ENCODE measurements around the gene MYMX. TPM values are rescaled to one million over a fixed set of nuclear protein-coding genes. Genes with fewer than 3 reads are reported as not detected.

MYMX gene
- polyA plus RNA-seq (2011; rRNA removed) (not detected in 2 replicates), polyA plus RNA-seq (2017; fragmentation: RNase III; extraction: RNeasy Plus Mini Kit Qiagen cat#74134 plus additional on column Dnase treatment) (not detected in 3 replicates), polyA minus RNA-seq (2011; rRNA and poly(A)+ RNA removed) (not detected in 2 replicates)
- polyA plus RNA-seq (2012; cell fraction: cytosol; rRNA removed) = 0.11 and 0.12 TPM in 2 replicates
- 0.24 TPM in 1 of 2 replicates, not detected in the other for polyA plus RNA-seq (2012; cell fraction: nucleus; rRNA removed)

DNA sequence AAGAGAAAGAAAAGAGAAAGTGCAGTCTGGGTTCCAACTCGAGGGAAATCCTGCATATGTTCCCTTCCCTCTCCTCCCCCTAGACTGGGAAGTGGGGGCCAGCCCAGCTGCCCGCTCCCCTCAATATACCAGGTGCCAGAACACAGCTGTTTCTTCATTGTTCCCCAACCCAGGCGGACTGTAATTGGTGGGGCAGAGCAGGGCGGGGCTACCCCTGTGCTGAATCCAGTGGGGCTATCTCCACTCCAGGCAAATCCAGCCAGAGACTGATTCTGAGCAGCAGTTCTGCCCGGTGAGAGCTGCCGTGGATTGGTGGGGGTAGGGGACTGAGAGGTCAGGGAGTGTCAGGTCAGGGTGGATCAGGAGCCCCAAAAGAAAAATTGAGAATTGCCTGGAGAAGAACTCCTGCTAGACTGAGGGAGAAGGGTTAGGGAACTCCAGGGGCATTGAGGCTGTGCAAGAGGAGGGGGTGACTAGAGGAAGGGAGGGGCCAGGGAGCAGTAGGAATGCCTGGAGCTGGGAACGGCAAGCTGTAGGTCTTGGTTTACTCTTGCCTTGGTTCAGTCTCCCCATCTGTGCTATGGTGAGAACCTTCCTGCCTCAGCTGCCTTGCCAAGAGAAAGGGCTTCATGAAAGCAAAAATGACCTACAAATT lies at the start of gene MYMX:
Gene MYMX (plus strand): TSS at position 250 of the 655 bp plus-strand sequence. CDS start 546 bp downstream, outside the sequence.
- ChIA-PET POLR2A (no interaction called here), CTCF (interaction anchor here (0.7 to 2.3 kb wide), 7 partner anchors 18 to 169 kb away, joined by 3 to 7 read pairs (median 3); partner anchors contain the start of gene SLC35B2)
- ATAC-seq (no peak), DNase-seq (ENCODE audit: low read depth in 1 of 2, low spot score in 1 of 2) (no peak), FAIRE-seq (no peak)
- TF ChIP-seq BHLHE40 (IDR thresholded peaks at IDR 0.05; ENCODE audit: low read depth, low read length) = no peak
- TF ChIP-seq, protein P1, sequence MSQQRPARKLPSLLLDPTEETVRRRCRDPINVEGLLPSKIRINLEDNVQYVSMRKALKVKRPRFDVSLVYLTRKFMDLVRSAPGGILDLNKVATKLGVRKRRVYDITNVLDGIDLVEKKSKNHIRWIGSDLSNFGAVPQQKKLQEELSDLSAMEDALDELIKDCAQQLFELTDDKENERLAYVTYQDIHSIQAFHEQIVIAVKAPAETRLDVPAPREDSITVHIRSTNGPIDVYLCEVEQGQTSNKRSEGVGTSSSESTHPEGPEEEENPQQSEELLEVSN (IDR thresholded peaks at IDR 0.05; ENCODE audit: borderline replicate concordance, low read depth) = no peak
- no peak for TF ChIP-seq MYC (IDR thresholded peaks at IDR 0.05; ENCODE audit: borderline replicate concordance, low read length)
- no peak for TF ChIP-seq HOXA7 (CRISPR knock-in tag; IDR thresholded peaks at IDR 0.05)
- TF ChIP-seq HDAC2 (IDR thresholded peaks at IDR 0.05) = no peak
- TF ChIP-seq RNF2 (IDR thresholded peaks at IDR 0.05; ENCODE audit: borderline replicate concordance, low read depth) = no peak
- TF ChIP-seq JUN (IDR thresholded peaks at IDR 0.05) = no peak
- TF ChIP-seq RCOR1 (IDR thresholded peaks at IDR 0.05; ENCODE audit: low read depth, low read length) = no peak
- TF ChIP-seq PHF8 (IDR thresholded peaks at IDR 0.05; ENCODE audit: borderline replicate concordance, low read depth) = no peak
- no peak for TF ChIP-seq EHF (CRISPR knock-in tag; IDR thresholded peaks at IDR 0.05)
- no peak for TF ChIP-seq MAFK (IDR thresholded peaks at IDR 0.05; ENCODE audit: partially characterized antibody)
- TF ChIP-seq, protein P2, sequence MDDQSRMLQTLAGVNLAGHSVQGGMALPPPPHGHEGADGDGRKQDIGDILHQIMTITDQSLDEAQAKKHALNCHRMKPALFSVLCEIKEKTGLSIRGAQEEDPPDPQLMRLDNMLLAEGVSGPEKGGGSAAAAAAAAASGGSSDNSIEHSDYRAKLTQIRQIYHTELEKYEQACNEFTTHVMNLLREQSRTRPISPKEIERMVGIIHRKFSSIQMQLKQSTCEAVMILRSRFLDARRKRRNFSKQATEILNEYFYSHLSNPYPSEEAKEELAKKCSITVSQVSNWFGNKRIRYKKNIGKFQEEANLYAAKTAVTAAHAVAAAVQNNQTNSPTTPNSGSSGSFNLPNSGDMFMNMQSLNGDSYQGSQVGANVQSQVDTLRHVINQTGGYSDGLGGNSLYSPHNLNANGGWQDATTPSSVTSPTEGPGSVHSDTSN (IDR thresholded peaks at IDR 0.05) = no peak
- TF ChIP-seq FOSL2 (IDR thresholded peaks at IDR 0.05) = no peak
- TF ChIP-seq FOSL2 (CRISPR knock-in tag; IDR thresholded peaks at IDR 0.05) = no peak
- Histone ChIP-seq H3K27ac (peak within 1 kb of the TSS in 1 of 2 experiments; percentile 57; a peak in 1 of 6 replicates), H3K4me3 (no peak within 1 kb of the TSS), H3K4me1 (peaks cover 35% of the 10 kb centered on the region), H3K9me3 (no peaks in the 10 kb centered on the region), H3K4me2 (no peak within 1 kb of the TSS; the same call in 2 of the 3 replicates)
- 64% methylated on average over 7 of the region's 7 CpGs for WGBS (ENCODE audit: missing lambda C conversion rate)

DNA sequence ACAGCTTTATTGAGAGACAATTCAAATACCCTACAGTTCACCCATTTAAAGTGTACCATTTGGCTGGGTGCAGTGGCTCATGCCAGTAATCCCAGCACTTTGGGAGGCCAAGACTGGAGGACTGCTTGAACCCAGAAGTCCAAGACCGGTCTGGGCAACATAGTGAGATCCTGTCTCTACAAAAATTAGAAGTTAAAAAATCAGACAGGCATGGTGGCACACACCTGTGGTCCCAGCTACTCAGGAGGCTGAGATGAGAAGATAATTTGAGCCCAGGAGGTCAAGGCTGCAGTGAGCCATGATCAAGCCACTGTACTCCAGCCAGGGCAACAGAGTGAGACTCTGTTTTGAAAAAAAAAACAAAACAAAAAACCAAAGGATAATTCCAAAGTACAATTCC lies 49.2 kb upstream of the MYMX start:
- no peak overlapping the region for H3K4me2 ChIP-seq
- H3K9me3 ChIP-seq = no peaks in the 10 kb centered on the region
- no peak for ATAC-seq
- ChIA-PET POLR2A (interaction anchor here (0.8 kb wide), 1 partner anchor 79 kb away, joined by 3 read pairs; the partner anchor contains the start of gene HSP90AB1), CTCF (interaction anchor here (0.6 to 1.0 kb wide), 2 partner anchors 46 to 61 kb away, joined by 4 to 5 read pairs; no protein-coding TSS in a partner anchor)
- 70% methylated on average over 1 of the region's 1 CpG for WGBS (ENCODE audit: missing lambda C conversion rate)
- H3K27ac ChIP-seq = no peak overlapping the region
- TF ChIP-seq, protein P3, sequence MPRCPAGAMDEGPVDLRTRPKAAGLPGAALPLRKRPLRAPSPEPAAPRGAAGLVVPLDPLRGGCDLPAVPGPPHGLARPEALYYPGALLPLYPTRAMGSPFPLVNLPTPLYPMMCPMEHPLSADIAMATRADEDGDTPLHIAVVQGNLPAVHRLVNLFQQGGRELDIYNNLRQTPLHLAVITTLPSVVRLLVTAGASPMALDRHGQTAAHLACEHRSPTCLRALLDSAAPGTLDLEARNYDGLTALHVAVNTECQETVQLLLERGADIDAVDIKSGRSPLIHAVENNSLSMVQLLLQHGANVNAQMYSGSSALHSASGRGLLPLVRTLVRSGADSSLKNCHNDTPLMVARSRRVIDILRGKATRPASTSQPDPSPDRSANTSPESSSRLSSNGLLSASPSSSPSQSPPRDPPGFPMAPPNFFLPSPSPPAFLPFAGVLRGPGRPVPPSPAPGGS (IDR thresholded peaks at IDR 0.05) = no peak
- TF ChIP-seq CBX2 (IDR thresholded peaks at IDR 0.05; ENCODE audit: borderline replicate concordance, low read depth) (no peak), RARB (CRISPR knock-in tag; IDR thresholded peaks at IDR 0.05) (no peak), MAZ (IDR thresholded peaks at IDR 0.05; ENCODE audit: borderline replicate concordance, low read depth, low read length) (no peak), CBX8 (IDR thresholded peaks at IDR 0.05) (no peak), SMC3 (IDR thresholded peaks at IDR 0.05) (no peak), HOXB5 (CRISPR knock-in tag; IDR thresholded peaks at IDR 0.05) (no peak), NFE2L2 (conservative IDR thresholded peaks at IDR 0.05; ENCODE audit: low read length) (no peak), HEYL (CRISPR knock-in tag; IDR thresholded peaks at IDR 0.05) (no peak)
- TF ChIP-seq, protein P1 (IDR thresholded peaks at IDR 0.05; ENCODE audit: borderline replicate concordance, low read depth) = no peak
- TF ChIP-seq, protein P4, sequence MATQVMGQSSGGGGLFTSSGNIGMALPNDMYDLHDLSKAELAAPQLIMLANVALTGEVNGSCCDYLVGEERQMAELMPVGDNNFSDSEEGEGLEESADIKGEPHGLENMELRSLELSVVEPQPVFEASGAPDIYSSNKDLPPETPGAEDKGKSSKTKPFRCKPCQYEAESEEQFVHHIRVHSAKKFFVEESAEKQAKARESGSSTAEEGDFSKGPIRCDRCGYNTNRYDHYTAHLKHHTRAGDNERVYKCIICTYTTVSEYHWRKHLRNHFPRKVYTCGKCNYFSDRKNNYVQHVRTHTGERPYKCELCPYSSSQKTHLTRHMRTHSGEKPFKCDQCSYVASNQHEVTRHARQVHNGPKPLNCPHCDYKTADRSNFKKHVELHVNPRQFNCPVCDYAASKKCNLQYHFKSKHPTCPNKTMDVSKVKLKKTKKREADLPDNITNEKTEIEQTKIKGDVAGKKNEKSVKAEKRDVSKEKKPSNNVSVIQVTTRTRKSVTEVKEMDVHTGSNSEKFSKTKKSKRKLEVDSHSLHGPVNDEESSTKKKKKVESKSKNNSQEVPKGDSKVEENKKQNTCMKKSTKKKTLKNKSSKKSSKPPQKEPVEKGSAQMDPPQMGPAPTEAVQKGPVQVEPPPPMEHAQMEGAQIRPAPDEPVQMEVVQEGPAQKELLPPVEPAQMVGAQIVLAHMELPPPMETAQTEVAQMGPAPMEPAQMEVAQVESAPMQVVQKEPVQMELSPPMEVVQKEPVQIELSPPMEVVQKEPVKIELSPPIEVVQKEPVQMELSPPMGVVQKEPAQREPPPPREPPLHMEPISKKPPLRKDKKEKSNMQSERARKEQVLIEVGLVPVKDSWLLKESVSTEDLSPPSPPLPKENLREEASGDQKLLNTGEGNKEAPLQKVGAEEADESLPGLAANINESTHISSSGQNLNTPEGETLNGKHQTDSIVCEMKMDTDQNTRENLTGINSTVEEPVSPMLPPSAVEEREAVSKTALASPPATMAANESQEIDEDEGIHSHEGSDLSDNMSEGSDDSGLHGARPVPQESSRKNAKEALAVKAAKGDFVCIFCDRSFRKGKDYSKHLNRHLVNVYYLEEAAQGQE (IDR thresholded peaks at IDR 0.05) = no peak
- TF ChIP-seq, protein P5, sequence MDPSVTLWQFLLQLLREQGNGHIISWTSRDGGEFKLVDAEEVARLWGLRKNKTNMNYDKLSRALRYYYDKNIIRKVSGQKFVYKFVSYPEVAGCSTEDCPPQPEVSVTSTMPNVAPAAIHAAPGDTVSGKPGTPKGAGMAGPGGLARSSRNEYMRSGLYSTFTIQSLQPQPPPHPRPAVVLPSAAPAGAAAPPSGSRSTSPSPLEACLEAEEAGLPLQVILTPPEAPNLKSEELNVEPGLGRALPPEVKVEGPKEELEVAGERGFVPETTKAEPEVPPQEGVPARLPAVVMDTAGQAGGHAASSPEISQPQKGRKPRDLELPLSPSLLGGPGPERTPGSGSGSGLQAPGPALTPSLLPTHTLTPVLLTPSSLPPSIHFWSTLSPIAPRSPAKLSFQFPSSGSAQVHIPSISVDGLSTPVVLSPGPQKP (IDR thresholded peaks at IDR 0.05; ENCODE audit: low read depth, low read length) = no peak
- TF ChIP-seq, protein P6, sequence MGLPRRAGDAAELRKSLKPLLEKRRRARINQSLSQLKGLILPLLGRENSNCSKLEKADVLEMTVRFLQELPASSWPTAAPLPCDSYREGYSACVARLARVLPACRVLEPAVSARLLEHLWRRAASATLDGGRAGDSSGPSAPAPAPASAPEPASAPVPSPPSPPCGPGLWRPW (IDR thresholded peaks at IDR 0.05) = no peak
- FAIRE-seq = no peak
- H3K4me1 ChIP-seq = no peaks in the 10 kb centered on the region
- no peak overlapping the region for H3K4me3 ChIP-seq
- no peak for DNase-seq (ENCODE audit: low read depth in 1 of 2, low spot score in 1 of 2)

Measured in A549 (cell line).